ENCODE results near the gene DLG2. TPM values are rescaled to one million over a fixed set of nuclear protein-coding genes. Genes with fewer than 3 reads are reported as not detected.

DLG2 gene
- total and polyA plus RNA-seq, 9 of the 15 experiments (the other 6 are each of a cell fraction or from before 2014, with no cell fraction given) = 0.52 to 1.6 (median 0.95) TPM

DNA sequence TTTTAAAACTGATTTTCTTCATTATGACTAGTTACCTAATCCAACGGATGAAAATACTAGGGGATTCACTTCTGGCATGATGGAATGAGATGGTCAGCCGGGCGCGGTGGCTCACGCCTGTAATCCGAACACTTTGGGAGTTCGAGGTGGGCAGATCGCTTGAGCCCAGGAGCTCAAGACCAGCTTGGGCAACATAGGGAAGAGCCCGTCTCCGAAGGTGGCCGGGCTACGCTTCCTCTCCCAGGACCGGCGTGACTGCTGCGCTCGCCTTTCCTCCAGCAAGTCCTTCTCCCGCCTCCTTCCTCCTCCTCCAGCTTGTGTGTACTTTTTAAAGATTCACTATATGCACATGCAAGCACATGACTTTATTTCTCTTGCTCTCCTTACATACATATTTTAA is 1835.6 kb downstream of the DLG2 start (continued):
- TF ChIP-seq CREB3L1 (IDR thresholded peaks at IDR 0.05; ENCODE audit: borderline replicate concordance, low read depth) (no peak), HES1 (IDR thresholded peaks at IDR 0.05; ENCODE audit: low read depth) (no peak), MECOM (CRISPR knock-in tag; IDR thresholded peaks at IDR 0.05) (no peak), DIDO1 (tag; IDR thresholded peaks at IDR 0.05; ENCODE audit: low read depth) (no peak)

DNA sequence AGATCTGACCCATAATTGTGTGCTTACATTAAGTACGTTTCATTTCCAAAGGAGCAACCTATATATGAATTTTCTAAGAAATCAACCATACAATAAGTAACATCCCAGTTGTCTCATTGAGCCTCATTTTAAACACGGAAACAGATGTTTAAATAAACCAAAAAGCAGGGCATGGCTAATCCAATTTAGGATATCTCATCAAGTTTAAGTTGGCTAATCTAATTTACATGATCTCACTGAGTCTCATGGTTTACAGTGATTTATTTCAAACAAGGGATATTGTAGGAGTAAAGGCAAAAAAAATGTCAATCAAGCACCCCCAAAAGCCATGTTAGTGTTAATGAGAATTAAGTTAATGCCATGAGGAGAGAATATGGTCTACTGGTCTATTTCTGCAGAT is 1841.2 kb downstream of the DLG2 start:
- intact Hi-C loops (cut with micrococcal nuclease) = no loop called here
- 0% methylated on average over 2 of the region's 2 CpGs for WGBS (ENCODE audit: insufficient coverage, low coverage, missing lambda C conversion rate)
- no TSS peak for BruUV-seq (replicated peaks)

More for the DNA sequence above, 1841.2 kb downstream of the DLG2 start:
- ATAC-seq = no peak
- H3K4me2 ChIP-seq (ENCODE audit: insufficient read depth, low read length) = no peak overlapping the region
- H3K36me3 ChIP-seq (ENCODE audit: control insufficient read depth, insufficient read depth, low read length) = no peaks in the 10 kb centered on the region
- H4K20me1 ChIP-seq (replicated peaks; ENCODE audit: control insufficient read depth, insufficient read depth, low read length) = no peaks in the 10 kb centered on the region
- H3K4me3 ChIP-seq = no peak overlapping the region
- ChIA-PET CTCF (ENCODE audit: low intra/inter-chr PET ratio) (no interaction called here), POLR2A (no interaction called here)
- H3K79me2 ChIP-seq (ENCODE audit: control insufficient read depth, insufficient read depth, low read length) = no peaks in the 10 kb centered on the region
- in situ Hi-C loops (cut with MboI) = no loop called here
- no peak for FAIRE-seq
- H2AFZ ChIP-seq (ENCODE audit: low read depth, low read length) = no peak overlapping the region
- no peaks in the 10 kb centered on the region for H3K4me1 ChIP-seq (replicated peaks in 1 of 2; ENCODE audit: control insufficient read depth in 2 of 2, insufficient read depth in 2 of 2, low read length in 2 of 2)
- H3K9ac ChIP-seq (ENCODE audit: insufficient read depth in 1 of 2, low read depth in 2 of 2, low read length in 2 of 2) = no peak overlapping the region
- H3K9me1 ChIP-seq (ENCODE audit: control insufficient read depth, insufficient read depth, low read length) = no peaks in the 10 kb centered on the region
- peaks cover 0 to 4% of the 10 kb centered on the region in 2 experiments; a peak in 2 of 5 replicates for H3K27me3 ChIP-seq (ENCODE audit: control insufficient read depth in 2 of 2, insufficient read depth in 2 of 2, low read length in 2 of 2)
- H3K9me3 ChIP-seq (replicated peaks; ENCODE audit: control insufficient read depth, insufficient read depth, low read depth, low read length) = no peaks in the 10 kb centered on the region
- no peak for DNase-seq (ENCODE audit: extremely low read depth in 1 of 4, low spot score in 3 of 4)
- H3K27ac ChIP-seq (ENCODE audit: extremely low read depth, low read depth, low read length) = no peak overlapping the region
- TF ChIP-seq, protein P1, sequence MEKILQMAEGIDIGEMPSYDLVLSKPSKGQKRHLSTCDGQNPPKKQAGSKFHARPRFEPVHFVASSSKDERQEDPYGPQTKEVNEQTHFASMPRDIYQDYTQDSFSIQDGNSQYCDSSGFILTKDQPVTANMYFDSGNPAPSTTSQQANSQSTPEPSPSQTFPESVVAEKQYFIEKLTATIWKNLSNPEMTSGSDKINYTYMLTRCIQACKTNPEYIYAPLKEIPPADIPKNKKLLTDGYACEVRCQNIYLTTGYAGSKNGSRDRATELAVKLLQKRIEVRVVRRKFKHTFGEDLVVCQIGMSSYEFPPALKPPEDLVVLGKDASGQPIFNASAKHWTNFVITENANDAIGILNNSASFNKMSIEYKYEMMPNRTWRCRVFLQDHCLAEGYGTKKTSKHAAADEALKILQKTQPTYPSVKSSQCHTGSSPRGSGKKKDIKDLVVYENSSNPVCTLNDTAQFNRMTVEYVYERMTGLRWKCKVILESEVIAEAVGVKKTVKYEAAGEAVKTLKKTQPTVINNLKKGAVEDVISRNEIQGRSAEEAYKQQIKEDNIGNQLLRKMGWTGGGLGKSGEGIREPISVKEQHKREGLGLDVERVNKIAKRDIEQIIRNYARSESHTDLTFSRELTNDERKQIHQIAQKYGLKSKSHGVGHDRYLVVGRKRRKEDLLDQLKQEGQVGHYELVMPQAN (IDR thresholded peaks at IDR 0.05; ENCODE audit: borderline replicate concordance) = no peak

All from K562 (cell line).